Gastrocnemius medialis (tissue), 4 donors: ENCODE data around the gene MUC16.

Experiments
- CTCF ChIP-seq, 5 experiments: fragments of 450-650 bp in 3 of 5; fragments of 200-600 bp in 2 of 5; sonication (generic) in 2 of 5; IDR thresholded peaks in 4 of 5; conservative IDR thresholded peaks in 1 of 5; 1 replicate in 4 of 5; 2 replicates in 1 of 5; pipeline ENCODE4 v1.5.1; 2016 to 2019; ENCODE audit warnings: antibody characterized with exemption in 5 of 5, mild to moderate bottlenecking in 3 of 5, moderate library complexity in 3 of 5
- POLR2A ChIP-seq, 2 donors: fragments of 450-650 bp; IDR thresholded peaks; one replicate each; pipeline ENCODE4 v1.6.1; 2017; ENCODE audit warnings: antibody characterized with exemption in 2 of 2, mild to moderate bottlenecking in 2 of 2, moderate library complexity in 2 of 2

GRCh38 chr19:9054207-9054606, 44.0 kb upstream of the MUC16 start:
- TF ChIP-seq POLR2A (IDR thresholded peaks at IDR 0.05) (no peak), CTCF (IDR thresholded peaks at IDR 0.05 in 4 of 5, conservative IDR thresholded peaks at IDR 0.05 in 1 of 5) (no peak)
